HG02870 (cell line): Measurements from ENCODE around the gene SMIM24.
"Not testable (repeated sequence)": the region's sequence is repeated elsewhere in the genome, so short reads cannot be mapped to it uniquely, and the experiment has no call there.

Source experiments
- ATAC-seq: cut with Tn5 transposase; IDR thresholded peaks from one replicate; pipeline ENCODE4 v1.9.1; 2021; ENCODE audit warnings: mild to moderate bottlenecking, moderate library complexity; ENCODE audit not compliant: unreplicated experiment

Gene SMIM24

GRCh38 chr19:3515891-3516422 is 35.6 kb upstream of the SMIM24 start:
- no peak for ATAC-seq

GRCh38 chr19:3514930-3515329 is 34.6 kb upstream of the SMIM24 start:
- ATAC-seq, result no peak

GRCh38 chr19:3513229-3514140 is 33.2 kb upstream of the SMIM24 start:
- ATAC-seq, result no peak

GRCh38 chr19:3512562-3513228 is 32.4 kb upstream of the SMIM24 start:
- no peak for ATAC-seq

GRCh38 chr19:3511506-3512251 is 31.4 kb upstream of the SMIM24 start:
- no peak for ATAC-seq

GRCh38 chr19:3510727-3511126 is 30.4 kb upstream of the SMIM24 start:
- no peak for ATAC-seq

- no peak for ATAC-seq
These were observed 29.3 kb upstream of the SMIM24 start for GRCh38 chr19:3509566-3509989.

- ATAC-seq, result no peak
These were observed 28.6 kb upstream of the SMIM24 start for GRCh38 chr19:3508771-3509535.

GRCh38 chr19:3508121-3508661 is 27.9 kb upstream of the SMIM24 start:
- not testable (repeated sequence) for ATAC-seq

GRCh38 chr19:3507371-3508120 is 27.2 kb upstream of the SMIM24 start:
- no peak for ATAC-seq

- no peak for ATAC-seq
These were observed 26.3 kb upstream of the SMIM24 start for GRCh38 chr19:3506384-3507340.

- ATAC-seq, result peak; percentile 92
These were observed 25.5 kb upstream of the SMIM24 start, which contains the start of gene FZR1 for GRCh38 chr19:3505598-3506383. Gene FZR1, plus strand, starts transcription at chr19:3506311. Its CDS starts 16,679 bp downstream, at chr19:3522990.

GRCh38 chr19:3504735-3505134 is 24.4 kb upstream of the SMIM24 start:
- ATAC-seq, result no peak

- ATAC-seq, result no peak
These were observed 22.8 kb upstream of the SMIM24 start for GRCh38 chr19:3503036-3503572.

- no peak for ATAC-seq
These were observed 21.5 kb upstream of the SMIM24 start for GRCh38 chr19:3501780-3502179.

- ATAC-seq, result peak; percentile 83
These were observed 20.2 kb upstream of the SMIM24 start, which contains the start of gene DOHH for GRCh38 chr19:3500429-3501101. Gene DOHH, minus strand, starts transcription at chr19:3500674. Its CDS starts 3,860 bp downstream, at chr19:3496814.
